HG02763 (cell line): ENCODE data around the gene THY1.
"Not testable (repeated sequence)": the region's sequence is repeated elsewhere in the genome, so short reads cannot be mapped to it uniquely, and the experiment has no call there.

Experiments
- ATAC-seq: cut with Tn5 transposase; IDR thresholded peaks from one replicate; pipeline ENCODE4 v1.9.1; 2021; ENCODE audit warnings: mild to moderate bottlenecking, moderate library complexity; ENCODE audit not compliant: unreplicated experiment

The THY1 gene

GRCh38 chr11:119422809-119423508 lies at the start of gene THY1:
Gene THY1 (minus strand): TSS chr11:119423172. CDS start chr11:119420905, 2,267 bp downstream.
- no peak for ATAC-seq

- no peak for ATAC-seq
These were observed 49.3 kb upstream of the THY1 start for GRCh38 chr11:119472186-119472855.

DNA sequence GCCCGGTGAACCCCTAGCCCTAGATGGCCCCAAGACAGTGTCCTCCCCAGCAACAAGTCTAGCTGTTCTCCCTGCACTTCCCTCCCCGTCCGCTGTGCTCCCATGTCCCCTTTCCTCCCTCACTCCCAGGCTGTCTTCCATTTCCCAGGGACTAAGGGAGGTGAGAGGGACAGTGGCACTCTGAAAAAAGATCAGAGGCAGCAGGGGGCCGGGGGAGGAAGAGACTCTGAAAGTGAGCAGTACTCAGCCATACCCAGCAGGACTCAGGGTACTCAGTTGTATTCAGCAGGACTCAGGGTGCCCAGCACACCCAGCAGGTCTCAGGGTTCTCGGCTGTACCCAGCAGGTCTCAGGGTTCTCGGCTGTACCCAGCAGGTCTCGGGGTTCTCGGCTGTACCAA lies 48.4 kb upstream of the THY1 start:
- ATAC-seq: no peak

GRCh38 chr11:119470317-119471291 lies 47.6 kb upstream of the THY1 start:
- ATAC-seq: no peak

GRCh38 chr11:119469506-119469905 lies 46.5 kb upstream of the THY1 start:
- no peak for ATAC-seq

DNA sequence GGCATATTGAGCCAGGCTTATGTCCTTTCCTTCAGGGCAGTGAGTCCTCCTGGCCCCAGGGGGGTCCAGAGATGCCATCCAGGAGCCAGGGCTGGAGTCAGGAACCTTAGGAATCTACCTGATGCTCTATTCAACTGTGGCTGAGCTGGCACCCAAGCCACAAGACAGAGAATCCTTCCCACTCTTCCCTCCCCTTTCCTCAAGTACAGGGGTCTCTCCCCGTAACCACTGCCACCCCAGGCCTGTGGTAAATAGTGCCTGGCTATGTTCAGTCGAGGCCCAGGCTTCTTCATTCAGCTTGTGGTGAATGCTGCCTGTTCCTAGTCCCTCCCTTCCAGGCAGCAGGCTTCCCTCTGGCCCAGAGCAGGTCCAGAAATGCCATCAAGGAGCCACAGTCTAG lies 45.5 kb upstream of the THY1 start:
- ATAC-seq: no peak

GRCh38 chr11:119461229-119461963 lies 38.4 kb upstream of the THY1 start:
- ATAC-seq: no peak

DNA sequence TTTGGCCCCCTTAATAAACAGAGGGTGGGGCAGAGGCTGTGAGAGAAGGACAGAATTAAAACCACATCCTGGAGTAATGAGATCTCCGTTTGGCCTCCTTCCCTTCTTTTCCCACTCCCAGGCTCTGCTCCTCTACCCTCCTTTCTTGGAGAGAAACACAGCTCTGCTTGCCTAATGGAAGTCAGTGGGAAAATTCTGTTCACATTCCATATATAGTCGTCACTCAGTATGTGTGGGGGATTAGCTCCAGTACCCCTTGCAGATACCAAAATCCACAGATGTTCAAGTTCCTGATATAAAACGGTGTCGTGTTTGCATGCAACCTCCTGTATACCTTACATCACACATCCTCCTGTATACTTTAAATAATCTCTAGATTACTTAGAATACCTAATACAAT lies 37.6 kb upstream of the THY1 start:
- ATAC-seq: no peak

GRCh38 chr11:119460097-119460496 lies 37.1 kb upstream of the THY1 start:
- ATAC-seq: no peak

DNA sequence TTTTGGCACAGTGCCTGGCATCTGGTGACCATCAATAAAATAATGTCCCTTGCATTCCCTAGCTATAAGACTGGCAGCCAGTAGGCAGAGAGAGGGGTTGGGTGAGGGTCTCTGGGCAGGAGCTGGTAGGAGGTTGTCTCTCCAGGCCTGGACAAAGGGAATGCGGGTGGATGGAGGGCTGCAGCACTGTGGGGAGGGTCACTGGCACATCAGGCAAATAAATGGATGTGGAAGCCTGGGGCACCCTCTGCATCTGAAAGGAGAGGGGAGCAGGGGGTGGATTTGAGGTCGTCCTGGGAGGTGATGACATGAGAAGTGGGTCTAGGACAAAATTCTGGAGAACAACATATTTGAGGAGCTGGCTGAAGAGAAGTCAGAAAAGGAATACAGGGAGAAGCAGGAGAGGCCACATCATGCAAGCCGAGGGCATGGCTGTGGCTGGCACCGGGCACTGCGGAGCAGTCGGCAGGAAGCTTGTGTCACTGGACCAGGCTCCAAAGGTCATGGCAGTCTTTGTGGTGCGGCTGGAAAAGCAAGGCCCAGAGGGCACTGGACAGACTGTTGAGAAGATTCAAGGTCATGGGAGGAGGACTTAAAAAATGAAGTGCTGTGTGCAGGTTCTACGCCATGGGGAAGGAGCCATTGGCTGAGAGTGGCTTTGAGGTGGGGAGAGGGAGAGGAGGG lies 36.5 kb upstream of the THY1 start:
- ATAC-seq: no peak

DNA sequence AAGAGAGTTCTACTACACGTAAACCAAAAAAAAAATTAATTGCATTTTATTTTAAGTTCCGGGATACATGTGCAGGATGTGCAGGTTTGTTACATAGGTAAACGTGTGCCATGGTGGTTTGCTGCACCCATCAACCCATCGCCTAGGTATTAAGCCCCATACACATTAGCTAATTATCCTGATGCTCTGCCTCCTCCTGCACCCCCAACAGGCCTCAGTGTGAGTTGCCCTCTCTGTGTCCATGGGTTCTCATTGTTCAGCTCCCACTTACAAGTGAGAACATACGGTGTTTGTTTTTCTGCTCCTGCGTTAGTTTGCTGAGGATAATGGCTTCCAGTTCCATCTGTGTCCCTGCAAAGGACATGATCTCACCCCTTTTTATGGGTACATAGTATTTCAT lies 32.7 kb upstream of the THY1 start:
- not testable (repeated sequence) for ATAC-seq

DNA sequence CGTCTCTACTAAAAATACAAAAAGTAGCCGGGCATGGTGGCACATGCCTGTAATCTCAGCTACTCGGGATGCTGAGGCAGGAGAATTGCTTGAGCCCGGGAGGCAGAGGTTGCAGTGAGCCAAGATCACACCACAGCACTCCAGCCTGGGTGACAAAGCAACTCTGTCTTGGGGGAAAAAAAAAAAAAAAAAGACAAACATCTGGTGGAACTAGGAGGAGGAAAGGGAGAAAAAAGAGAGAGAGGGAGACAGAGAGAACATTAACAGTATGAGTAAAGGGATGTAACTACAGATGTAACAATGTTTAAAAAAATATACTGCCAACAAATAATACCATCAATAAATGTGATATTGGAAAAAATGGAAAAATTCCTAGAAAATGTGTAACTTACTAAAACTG lies 32.3 kb upstream of the THY1 start:
- ATAC-seq: not testable (repeated sequence)

- no peak for ATAC-seq
These were observed 30.9 kb upstream of the THY1 start for GRCh38 chr11:119453881-119454280.

GRCh38 chr11:119450590-119451326 lies 27.8 kb upstream of the THY1 start:
- ATAC-seq: no peak

GRCh38 chr11:119449498-119449897 lies 26.5 kb upstream of the THY1 start:
- no peak for ATAC-seq

DNA sequence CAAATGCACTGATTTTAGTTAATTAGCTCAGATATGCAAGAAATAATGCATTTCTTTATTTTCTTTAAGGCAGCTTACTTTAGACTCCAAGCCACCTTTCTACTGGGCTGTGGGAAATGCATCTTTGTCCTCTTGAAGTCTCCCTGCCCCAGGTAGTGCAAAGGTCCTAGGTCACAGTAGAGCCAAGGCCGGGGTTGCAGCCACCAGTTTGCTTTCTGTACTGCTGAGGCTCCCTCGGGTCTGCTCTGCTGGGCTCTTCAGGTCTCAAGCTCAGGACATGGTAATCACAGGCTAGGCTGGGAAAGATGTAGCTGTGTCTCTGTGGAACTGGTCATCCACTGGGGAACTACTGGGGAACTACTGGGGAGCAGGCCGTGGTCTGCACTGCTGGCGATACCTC lies 25.4 kb upstream of the THY1 start:
- ATAC-seq: no peak

DNA sequence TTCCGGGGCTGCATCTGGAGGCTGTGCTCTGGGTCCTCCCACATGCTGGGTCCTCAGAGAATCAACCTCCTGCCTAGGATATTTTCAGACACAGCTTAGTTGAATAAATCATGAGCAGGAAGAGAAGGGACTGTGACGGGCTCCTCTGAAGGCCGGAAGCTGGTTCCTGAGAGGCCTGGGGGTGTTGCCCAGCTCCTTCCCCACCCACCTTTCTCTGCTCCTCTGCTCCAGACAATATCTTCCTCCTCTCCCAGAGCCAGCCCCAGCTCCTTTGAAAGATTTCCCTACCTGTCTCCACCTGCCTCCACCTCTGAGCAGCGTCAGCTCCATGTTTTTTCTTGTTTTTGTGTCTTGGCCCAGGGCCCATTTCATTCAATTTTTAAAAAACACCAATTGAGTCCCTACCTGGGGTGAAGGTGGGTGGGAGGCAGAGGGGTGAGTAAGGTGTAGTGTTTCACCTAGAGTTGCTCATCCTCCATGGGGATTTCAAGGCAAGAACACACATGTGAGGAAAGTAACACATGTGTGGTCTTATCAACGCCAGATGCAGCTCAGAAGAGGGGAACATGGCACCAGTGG lies 24.8 kb upstream of the THY1 start:
- no peak for ATAC-seq

- ATAC-seq: no peak
These were observed 24.1 kb upstream of the THY1 start for GRCh38 chr11:119446871-119447663.
